Hepatocyte (in vitro differentiated cells): Measurements from ENCODE around the gene HOXB6. TPM values are rescaled to one million over a fixed set of nuclear protein-coding genes. Genes with fewer than 3 reads are reported as not detected.

Experiments
- DNase-seq: peaks from one replicate; pipeline ENCODE4 v3.0.0-alpha.2; 2016; ENCODE audit warnings: low spot score
- H2AFZ ChIP-seq: fragments of 200-600 bp; sonication (generic); 2 replicates; pipeline ENCODE4 v1.6.0; 2016; ENCODE audit warnings: antibody characterized with exemption, mild to moderate bottlenecking
- H3K27ac ChIP-seq: fragments of 200-600 bp; sonication (generic); 2 replicates; pipeline ENCODE4 v1.5.1; 2016; ENCODE audit warnings: mild to moderate bottlenecking
- H3K27me3 ChIP-seq: fragments of 200-600 bp; sonication (generic); 2 replicates; pipeline ENCODE4 v1.6.1; 2016
- H3K36me3 ChIP-seq: fragments of 200-600 bp; sonication (generic); replicated peaks from 2 replicates; pipeline ENCODE4 v1.5.1; 2016; ENCODE audit warnings: low read depth; ENCODE audit not compliant: insufficient read depth
- H3K4me1 ChIP-seq: fragments of 200-600 bp; sonication (generic); 2 replicates; pipeline ENCODE4 v1.5.1; 2016; ENCODE audit warnings: mild to moderate bottlenecking, moderate library complexity; ENCODE audit not compliant: insufficient read depth
- H3K4me2 ChIP-seq: fragments of 200-600 bp; sonication (generic); 2 replicates; pipeline ENCODE4 v1.6.0; 2016
- H3K4me3 ChIP-seq: fragments of 200-600 bp; sonication (generic); 2 replicates; pipeline ENCODE4 v1.5.1; 2016; ENCODE audit warnings: mild to moderate bottlenecking
- H3K79me2 ChIP-seq: fragments of 200-600 bp; sonication (generic); 2 replicates; pipeline ENCODE4 v1.6.0; 2017; ENCODE audit warnings: mild to moderate bottlenecking
- H3K9me2 ChIP-seq: fragments of 200-600 bp; sonication (generic); replicated peaks from 2 replicates; pipeline ENCODE4 v1.6.0; 2017; ENCODE audit warnings: mild to moderate bottlenecking; ENCODE audit not compliant: insufficient read depth
- H3K9me3 ChIP-seq: fragments of 200-600 bp; sonication (generic); 2 replicates; pipeline ENCODE4 v1.5.1; 2016; ENCODE audit warnings: low read depth, mild to moderate bottlenecking
- H4K20me1 ChIP-seq: fragments of 200-600 bp; sonication (generic); 2 replicates; pipeline ENCODE4 v1.6.0; 2016; ENCODE audit warnings: mild to moderate bottlenecking; ENCODE audit not compliant: insufficient read depth, poor library complexity, severe bottlenecking
- EZH2 ChIP-seq: fragments of 200-600 bp; sonication (generic); IDR thresholded peaks from 2 replicates; pipeline ENCODE4 v1.6.1; 2016; ENCODE audit warnings: antibody characterized with exemption, mild to moderate bottlenecking, borderline replicate concordance
- EZH2phosphoT487 ChIP-seq: fragments of 200-600 bp; sonication (generic); IDR thresholded peaks from one replicate; pipeline ENCODE4 v1.6.1; 2018; ENCODE audit warnings: antibody characterized with exemption, mild to moderate bottlenecking, low read depth, moderate library complexity; ENCODE audit not compliant: unreplicated experiment, severe bottlenecking
- WGBS: methylation state at CpG from one replicate; pipeline ENCODE4 v1.1.6; 2016; ENCODE audit warnings: low lambda C conversion rate; ENCODE audit errors: missing lambda C conversion rate; 5-methylcytosine and 5-hydroxymethylcytosine counted together
- polyA plus RNA-seq: library from polyadenylated mRNA; unstranded; fragments of >200 nt; fragmentation: Nextera tagmentation; extraction: Ambion mirVana; gene quantifications from 2 replicates; pipeline ENCODE4 v1.2.1, GENCODE V29; 2016
- total RNA-seq: library from RNA; depleted of rRNA; stranded (reverse); fragments of >200 nt; gene quantifications from 2 replicates; pipeline ENCODE4 v1.2.3, GENCODE V29; 2014
- TF ChIP-seq, protein P1 (sequence below): fragments of 200-600 bp; sonication (generic); IDR thresholded peaks from 2 replicates; pipeline ENCODE4 v1.5.1; 2016; ENCODE audit warnings: antibody characterized with exemption, mild to moderate bottlenecking; ENCODE audit not compliant: poor library complexity

HOXB6 gene
- total and polyA plus RNA-seq, 2 experiments from 2014 or later: 4.8 to 7.7 TPM

- H3K27ac ChIP-seq: no peak overlapping the region
- no peak overlapping the region for H2AFZ ChIP-seq
- no peaks in the 10 kb centered on the region for H3K9me2 ChIP-seq
- no peaks in the 10 kb centered on the region for H4K20me1 ChIP-seq
- no peak overlapping the region for H3K4me2 ChIP-seq
- H3K4me3 ChIP-seq: no peak overlapping the region
- 52% methylated on average over 5 of the region's 11 CpGs for WGBS
- H3K9me3 ChIP-seq: no peaks in the 10 kb centered on the region
- no peaks in the 10 kb centered on the region for H3K36me3 ChIP-seq
- DNase-seq: no peak
- H3K27me3 ChIP-seq: peaks cover 79% of the 10 kb centered on the region
- H3K79me2 ChIP-seq: peaks cover 11% of the 10 kb centered on the region
- H3K4me1 ChIP-seq: peaks cover 38% of the 10 kb centered on the region
- no peak for TF ChIP-seq EZH2phosphoT487
- no peak for TF ChIP-seq EZH2
- TF ChIP-seq, protein P1, sequence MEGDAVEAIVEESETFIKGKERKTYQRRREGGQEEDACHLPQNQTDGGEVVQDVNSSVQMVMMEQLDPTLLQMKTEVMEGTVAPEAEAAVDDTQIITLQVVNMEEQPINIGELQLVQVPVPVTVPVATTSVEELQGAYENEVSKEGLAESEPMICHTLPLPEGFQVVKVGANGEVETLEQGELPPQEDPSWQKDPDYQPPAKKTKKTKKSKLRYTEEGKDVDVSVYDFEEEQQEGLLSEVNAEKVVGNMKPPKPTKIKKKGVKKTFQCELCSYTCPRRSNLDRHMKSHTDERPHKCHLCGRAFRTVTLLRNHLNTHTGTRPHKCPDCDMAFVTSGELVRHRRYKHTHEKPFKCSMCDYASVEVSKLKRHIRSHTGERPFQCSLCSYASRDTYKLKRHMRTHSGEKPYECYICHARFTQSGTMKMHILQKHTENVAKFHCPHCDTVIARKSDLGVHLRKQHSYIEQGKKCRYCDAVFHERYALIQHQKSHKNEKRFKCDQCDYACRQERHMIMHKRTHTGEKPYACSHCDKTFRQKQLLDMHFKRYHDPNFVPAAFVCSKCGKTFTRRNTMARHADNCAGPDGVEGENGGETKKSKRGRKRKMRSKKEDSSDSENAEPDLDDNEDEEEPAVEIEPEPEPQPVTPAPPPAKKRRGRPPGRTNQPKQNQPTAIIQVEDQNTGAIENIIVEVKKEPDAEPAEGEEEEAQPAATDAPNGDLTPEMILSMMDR: no peak
Measured at GRCh38 chr17:48552466-48553189, 52.2 kb downstream of the HOXB6 start.

- Histone ChIP-seq H3K4me2 (no peak overlapping the region), H3K27me3 (peaks cover 76% of the 10 kb centered on the region), H3K4me3 (no peak overlapping the region), H3K79me2 (peaks cover 11% of the 10 kb centered on the region), H3K36me3 (no peaks in the 10 kb centered on the region), H3K9me2 (no peaks in the 10 kb centered on the region), H4K20me1 (no peaks in the 10 kb centered on the region), H2AFZ (no peak overlapping the region), H3K4me1 (peaks cover 32% of the 10 kb centered on the region), H3K27ac (no peak overlapping the region), H3K9me3 (no peaks in the 10 kb centered on the region)
- WGBS: 55% methylated on average over 39 of the region's 47 CpGs
- TF ChIP-seq, protein P1: no peak
- no peak for TF ChIP-seq EZH2phosphoT487
- TF ChIP-seq EZH2: no peak
- DNase-seq: no peak
Measured at GRCh38 chr17:48551596-48552465, 53.0 kb downstream of the HOXB6 start.

DNA sequence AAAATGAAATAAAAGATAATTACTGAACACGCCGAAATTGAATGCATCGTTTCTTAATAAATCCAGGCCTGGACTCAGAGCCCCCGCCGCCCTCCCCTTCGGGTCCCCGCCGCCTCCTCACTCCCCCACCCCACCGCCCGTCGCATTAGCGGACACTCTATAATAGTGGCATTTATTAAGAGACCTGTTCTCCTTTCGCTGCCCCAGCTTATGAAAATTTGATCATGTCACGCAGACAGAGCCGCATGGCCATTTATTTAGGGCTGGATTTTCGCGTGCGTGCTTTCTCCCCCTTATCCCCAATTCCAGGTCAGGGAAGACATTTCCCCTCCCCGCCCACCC lies 53.6 kb downstream of the HOXB6 start:
- DNase-seq: no peak
- Histone ChIP-seq H3K27me3 (peaks cover 75% of the 10 kb centered on the region), H3K4me3 (no peak overlapping the region), H3K27ac (no peak overlapping the region), H3K36me3 (no peaks in the 10 kb centered on the region), H3K4me2 (peak overlapping the region; percentile 51), H3K79me2 (peaks cover 11% of the 10 kb centered on the region), H3K9me3 (no peaks in the 10 kb centered on the region), H2AFZ (no peak overlapping the region), H4K20me1 (no peaks in the 10 kb centered on the region), H3K9me2 (no peaks in the 10 kb centered on the region), H3K4me1 (peaks cover 25% of the 10 kb centered on the region)
- TF ChIP-seq, protein P1: no peak
- TF ChIP-seq EZH2phosphoT487: peak; percentile 4
- no peak for TF ChIP-seq EZH2
- WGBS: 48% methylated on average over 12 of the region's 19 CpGs
